GM10248 (cell line): ENCODE measurements around the gene FBLL1.

ENCODE experiments used
- CTCF ChIA-PET: fragments of 300-600 bp; sonication (Branson Sonifier 250); formaldehyde crosslinking; extraction: SDS; loops from one replicate; lab custom pipeline; 2021; ENCODE audit warnings: antibody characterized with exemption; lab: Yijun Ruan, JAX
- POLR2A ChIA-PET: fragments of 350-650 bp; sonication (Branson Sonifier 250); formaldehyde crosslinking; extraction: SDS; loops from one replicate; lab custom pipeline; 2020; ENCODE audit warnings: antibody characterized with exemption; lab: Yijun Ruan, JAX
- DNase-seq: peaks from one replicate; pipeline ENCODE4 v3.0.0; 2012; ENCODE audit errors: extremely low spot score
- CTCF ChIP-seq: IDR thresholded peaks from 2 replicates; pipeline ENCODE4 v1.5.1; 2012; ENCODE audit warnings: mild to moderate bottlenecking, low read depth; ENCODE audit errors: extremely low read depth, missing control alignments, control extremely low read depth

The FBLL1 gene

GRCh38 chr5:168579488-168580226 is 50.6 kb downstream of the FBLL1 start:
- POLR2A ChIA-PET = no interaction called here
- no peak for TF ChIP-seq CTCF
- CTCF ChIA-PET = interaction anchor here (1.7 kb wide), 1 partner anchor 12 kb away, joined by 6 read pairs; no protein-coding TSS in a partner anchor
- peak; percentile 96 for DNase-seq

DNA sequence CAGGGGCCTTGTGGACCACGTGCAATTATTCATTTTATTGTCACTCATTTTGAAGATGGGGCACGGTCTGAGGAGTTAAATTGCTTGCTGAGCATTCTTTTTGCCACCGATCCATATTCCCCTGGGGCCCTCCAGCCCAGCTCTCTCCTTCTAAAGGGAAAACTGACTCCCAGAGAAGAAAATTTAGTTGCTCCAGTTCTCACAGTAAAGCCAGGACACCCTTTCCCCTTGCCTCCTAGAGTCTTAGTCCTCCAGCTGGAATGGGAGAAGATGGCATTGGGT is 51.1 kb downstream of the FBLL1 start:
- no peak for TF ChIP-seq CTCF
- POLR2A ChIA-PET = no interaction called here
- DNase-seq = no peak
- CTCF ChIA-PET = interaction anchor here (1.7 kb wide), 1 partner anchor 12 kb away, joined by 6 read pairs; no protein-coding TSS in a partner anchor
